Stomach (tissue), 9 donors: ENCODE measurements around the gene PLCH1. TPM values are rescaled to one million over a fixed set of nuclear protein-coding genes. Genes with fewer than 3 reads are reported as not detected.

Experiments used
- DNase-seq, 2 donors: peaks; one replicate each; pipeline versions ENCODE4 v3.0.0 to v3.0.0-alpha.2; 2013 to 2019
- H3K27ac ChIP-seq, 5 donors: fragments of 200-600 bp in 4 of 5; sonication (generic) in 4 of 5; one replicate each; pipeline ENCODE4 v1.5.1; 2013 to 2019; ENCODE audit warnings: mild to moderate bottlenecking in 1 of 5, moderate library complexity in 1 of 5
- H3K27me3 ChIP-seq, 3 donors: fragments of 200-600 bp; sonication (generic); one replicate each; pipeline ENCODE4 v1.5.1; 2017 to 2019; ENCODE audit warnings: mixed run types in 1 of 3
- H3K36me3 ChIP-seq, 4 donors: fragments of 200-600 bp; sonication (generic); 1 replicate in 3 of 4; 2 replicates in 1 of 4; pipeline ENCODE4 v1.5.1; 2016 to 2019
- H3K4me1 ChIP-seq, 4 donors: fragments of 200-600 bp; sonication (generic); one replicate each; pipeline ENCODE4 v1.5.1; 2016 to 2019
- H3K4me3 ChIP-seq, 4 donors: fragments of 200-600 bp; sonication (generic) in 3 of 4; one replicate each; pipeline ENCODE4 v1.5.1; 2016 to 2019; ENCODE audit warnings: mild to moderate bottlenecking in 1 of 4
- H3K9me3 ChIP-seq, 4 donors: fragments of 200-600 bp; sonication (generic); one replicate each; pipeline ENCODE4 v1.5.1; 2016 to 2019
- CTCF ChIP-seq, 7 experiments: fragments of 450-650 bp in 4 of 7; fragments of 200-600 bp in 3 of 7; sonication (generic) in 3 of 7; IDR thresholded peaks; one replicate each; pipeline ENCODE4 v1.5.1; 2016 to 2019; ENCODE audit warnings: antibody characterized with exemption in 7 of 7, control low read depth in 2 of 7, mild to moderate bottlenecking in 1 of 7
- EP300 ChIP-seq: sonication (generic); formaldehyde crosslinking; IDR thresholded peaks from one replicate; pipeline ENCODE4 v1.6.1; 2017; ENCODE audit warnings: antibody characterized with exemption
- POLR2A ChIP-seq, 4 donors: fragments of 450-650 bp; IDR thresholded peaks; one replicate each; pipeline ENCODE4 v1.6.1; 2016; ENCODE audit warnings: antibody characterized with exemption in 4 of 4, control low read depth in 2 of 4, mild to moderate bottlenecking in 1 of 4, moderate library complexity in 1 of 4
- POLR2AphosphoS5 ChIP-seq, 3 donors: sonication (generic); formaldehyde crosslinking; IDR thresholded peaks; one replicate each; pipeline ENCODE4 v1.6.1; 2016; ENCODE audit warnings: antibody characterized with exemption in 3 of 3
- WGBS, 5 donors: extraction: QIAGEN DNeasy Blood & Tissue Kit in 3 of 5; methylation state at CpG; one replicate each; pipeline versions ENCODE4 v1.1.5 to v1.1.7; 2013 to 2018; 5-methylcytosine and 5-hydroxymethylcytosine counted together
- intact Hi-C: fragments of 100-400 bp; cut with DNase I; formaldehyde crosslinking; loops from one replicate; pipeline ENCODE4 v1.15.1; 2023; ENCODE audit warnings: low total_unique reads
- polyA plus RNA-seq, 3 donors: library from polyadenylated mRNA; stranded (reverse); fragments of 200-250 nt; gene quantifications; one replicate each; pipeline ENCODE4 v1.2.3, GENCODE V29; 2013
- total RNA-seq, 5 donors: library from RNA; depleted of rRNA; stranded (reverse); fragments of >200 nt; gene quantifications; one replicate each; pipeline versions ENCODE4 v1.1.0 to v1.2.3, GENCODE V29; 2014 to 2016
- donor health status: healthy with polysubstance abuse.
- donor health status: Bipolar disorder and iron deficiency.
- donor health status: healthy.

Gene PLCH1
- total and polyA plus RNA-seq, 8 donors = 0.75 to 18.8 (median 3.3) TPM

GRCh38 chr3:155730843-155731242 is 14.0 kb downstream of the PLCH1 start:
- H3K36me3 ChIP-seq = no peaks in the 10 kb centered on the region
- TF ChIP-seq CTCF (IDR thresholded peaks at IDR 0.05) (no peak), POLR2AphosphoS5 (IDR thresholded peaks at IDR 0.05) (no peak), POLR2A (IDR thresholded peaks at IDR 0.05) (no peak), EP300 (no peak)
- no peak for DNase-seq
- H3K9me3 ChIP-seq = no peaks in the 10 kb centered on the region
- intact Hi-C loops = no loop called here
- no peaks in the 10 kb centered on the region for H3K4me1 ChIP-seq
- H3K27ac ChIP-seq = no peak overlapping the region
- no peak overlapping the region for H3K4me3 ChIP-seq
- WGBS, 5 donors = 54 to 78% (median 70%) methylated on average over 2 of the region's 2 CpGs
- no peaks in the 10 kb centered on the region for H3K27me3 ChIP-seq

- no peaks in the 10 kb centered on the region for H3K9me3 ChIP-seq
- H3K27me3 ChIP-seq = no peaks in the 10 kb centered on the region
- H3K4me3 ChIP-seq = no peak overlapping the region
- 79 to 95% (median 93%) methylated on average over 3 of the region's 3 CpGs for WGBS, 5 donors
- no peaks in the 10 kb centered on the region for H3K36me3 ChIP-seq
- DNase-seq = no peak
- H3K4me1 ChIP-seq = no peaks in the 10 kb centered on the region
- intact Hi-C loops = no loop called here
- H3K27ac ChIP-seq = no peak overlapping the region
- no peak for TF ChIP-seq EP300
- TF ChIP-seq CTCF (IDR thresholded peaks at IDR 0.05) = no peak
- no peak for TF ChIP-seq POLR2AphosphoS5 (IDR thresholded peaks at IDR 0.05)
- no peak for TF ChIP-seq POLR2A (IDR thresholded peaks at IDR 0.05)
Measured at GRCh38 chr3:155727836-155728235, 17.0 kb downstream of the PLCH1 start.

GRCh38 chr3:155714295-155714718 is 30.6 kb downstream of the PLCH1 start:
- peaks cover 0 to 7% (median 0%) of the 10 kb centered on the region in 4 donors for H3K4me1 ChIP-seq
- H3K9me3 ChIP-seq = peaks cover 0 to 18% (median 17%) of the 10 kb centered on the region in 4 donors
- WGBS, 5 donors = 45 to 63% (median 58%) methylated on average over 5 of the region's 5 CpGs
- H3K27ac ChIP-seq = no peak overlapping the region
- TF ChIP-seq CTCF (IDR thresholded peaks at IDR 0.05) (no peak), POLR2AphosphoS5 (IDR thresholded peaks at IDR 0.05) (no peak), POLR2A (IDR thresholded peaks at IDR 0.05) (no peak), EP300 (no peak)
- H3K36me3 ChIP-seq = no peaks in the 10 kb centered on the region
- DNase-seq = peak in 1 of 2 donors; percentile 40
- no peaks in the 10 kb centered on the region for H3K27me3 ChIP-seq
- H3K4me3 ChIP-seq = no peak overlapping the region
- intact Hi-C loops = no loop called here

- Histone ChIP-seq H3K27me3 (no peaks in the 10 kb centered on the region), H3K9me3 (peaks cover 0 to 3% (median 2%) of the 10 kb centered on the region in 4 donors), H3K36me3 (no peaks in the 10 kb centered on the region), H3K27ac (no peak overlapping the region), H3K4me3 (no peak overlapping the region), H3K4me1 (peaks cover 0 to 7% (median 0%) of the 10 kb centered on the region in 4 donors)
- 71 to 94% (median 81%) methylated on average over 1 of the region's 1 CpG for WGBS, 5 donors
- intact Hi-C loops = no loop called here
- no peak for TF ChIP-seq EP300
- TF ChIP-seq POLR2AphosphoS5 (IDR thresholded peaks at IDR 0.05) = no peak
- TF ChIP-seq POLR2A (IDR thresholded peaks at IDR 0.05) = no peak
- TF ChIP-seq CTCF (IDR thresholded peaks at IDR 0.05) = no peak
- DNase-seq = no peak
Measured at GRCh38 chr3:155712008-155712407, 32.9 kb downstream of the PLCH1 start.
